Peyer's patch (tissue), 4 donors: ENCODE data around the gene PHGDH.

ENCODE experiments used
- POLR2A ChIP-seq, 2 donors: fragments of 450-650 bp; IDR thresholded peaks; one replicate each; pipeline ENCODE4 v1.5.1; 2017; ENCODE audit warnings: antibody characterized with exemption in 2 of 2, mild to moderate bottlenecking in 2 of 2, moderate library complexity in 2 of 2
- TF ChIP-seq, protein P1 (sequence below), 6 experiments: fragments of 450-650 bp in 4 of 6; fragments of 200-600 bp in 2 of 6; sonication (generic) in 1 of 6; IDR thresholded peaks; one replicate each; pipeline ENCODE4 v1.5.1; 2017 to 2019; ENCODE audit warnings: antibody characterized with exemption in 6 of 6, mild to moderate bottlenecking in 3 of 6, moderate library complexity in 1 of 6

DNA sequence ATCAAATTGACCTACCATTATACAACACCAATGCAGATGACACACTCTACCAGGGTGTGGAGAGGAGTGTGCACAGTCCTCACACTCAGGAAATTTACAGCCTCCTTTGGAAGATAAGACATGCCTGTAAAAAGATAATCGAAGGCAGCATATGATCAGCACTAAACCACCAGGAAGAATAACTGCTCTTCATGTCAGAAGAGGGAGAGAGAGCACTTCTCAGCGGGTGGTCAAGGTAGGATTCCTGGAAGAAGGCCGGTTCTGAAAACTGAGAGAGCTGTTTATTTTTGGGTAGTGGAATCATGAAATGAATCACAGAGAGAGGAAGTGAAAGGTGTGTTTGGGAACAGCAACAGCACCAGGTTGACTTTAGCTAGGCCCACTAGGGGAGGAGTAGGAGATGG is 49.7 kb upstream of the PHGDH start:
- no peak for TF ChIP-seq POLR2A (IDR thresholded peaks at IDR 0.05)
- TF ChIP-seq, protein P1, sequence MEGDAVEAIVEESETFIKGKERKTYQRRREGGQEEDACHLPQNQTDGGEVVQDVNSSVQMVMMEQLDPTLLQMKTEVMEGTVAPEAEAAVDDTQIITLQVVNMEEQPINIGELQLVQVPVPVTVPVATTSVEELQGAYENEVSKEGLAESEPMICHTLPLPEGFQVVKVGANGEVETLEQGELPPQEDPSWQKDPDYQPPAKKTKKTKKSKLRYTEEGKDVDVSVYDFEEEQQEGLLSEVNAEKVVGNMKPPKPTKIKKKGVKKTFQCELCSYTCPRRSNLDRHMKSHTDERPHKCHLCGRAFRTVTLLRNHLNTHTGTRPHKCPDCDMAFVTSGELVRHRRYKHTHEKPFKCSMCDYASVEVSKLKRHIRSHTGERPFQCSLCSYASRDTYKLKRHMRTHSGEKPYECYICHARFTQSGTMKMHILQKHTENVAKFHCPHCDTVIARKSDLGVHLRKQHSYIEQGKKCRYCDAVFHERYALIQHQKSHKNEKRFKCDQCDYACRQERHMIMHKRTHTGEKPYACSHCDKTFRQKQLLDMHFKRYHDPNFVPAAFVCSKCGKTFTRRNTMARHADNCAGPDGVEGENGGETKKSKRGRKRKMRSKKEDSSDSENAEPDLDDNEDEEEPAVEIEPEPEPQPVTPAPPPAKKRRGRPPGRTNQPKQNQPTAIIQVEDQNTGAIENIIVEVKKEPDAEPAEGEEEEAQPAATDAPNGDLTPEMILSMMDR (IDR thresholded peaks at IDR 0.05), result peak in 3 of 6 experiments; percentile 4 to 17 (median 4)
